ENCODE data around the gene DAPK2.

DNA sequence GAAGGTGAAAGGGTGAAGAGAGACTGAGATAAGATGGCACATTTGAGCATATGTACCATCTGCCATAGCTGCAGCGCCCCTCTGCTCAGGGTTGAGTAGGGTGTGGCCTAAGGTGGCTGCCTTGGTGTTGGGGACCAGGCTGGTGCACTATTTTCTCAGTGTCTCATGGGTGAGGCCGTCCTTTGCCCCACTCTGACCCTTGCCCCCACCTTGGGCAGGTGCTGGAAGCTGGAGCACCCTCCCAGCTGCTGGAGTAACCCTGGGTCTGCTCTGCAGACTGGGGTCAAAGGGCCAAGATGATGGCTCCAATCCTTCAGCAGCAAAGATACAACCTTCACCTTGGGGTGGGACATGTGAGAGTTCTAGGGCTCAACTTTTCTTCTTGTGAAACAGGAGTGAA is 69.2 kb downstream of the DAPK2 start:
- TF ChIP-seq, protein P1, sequence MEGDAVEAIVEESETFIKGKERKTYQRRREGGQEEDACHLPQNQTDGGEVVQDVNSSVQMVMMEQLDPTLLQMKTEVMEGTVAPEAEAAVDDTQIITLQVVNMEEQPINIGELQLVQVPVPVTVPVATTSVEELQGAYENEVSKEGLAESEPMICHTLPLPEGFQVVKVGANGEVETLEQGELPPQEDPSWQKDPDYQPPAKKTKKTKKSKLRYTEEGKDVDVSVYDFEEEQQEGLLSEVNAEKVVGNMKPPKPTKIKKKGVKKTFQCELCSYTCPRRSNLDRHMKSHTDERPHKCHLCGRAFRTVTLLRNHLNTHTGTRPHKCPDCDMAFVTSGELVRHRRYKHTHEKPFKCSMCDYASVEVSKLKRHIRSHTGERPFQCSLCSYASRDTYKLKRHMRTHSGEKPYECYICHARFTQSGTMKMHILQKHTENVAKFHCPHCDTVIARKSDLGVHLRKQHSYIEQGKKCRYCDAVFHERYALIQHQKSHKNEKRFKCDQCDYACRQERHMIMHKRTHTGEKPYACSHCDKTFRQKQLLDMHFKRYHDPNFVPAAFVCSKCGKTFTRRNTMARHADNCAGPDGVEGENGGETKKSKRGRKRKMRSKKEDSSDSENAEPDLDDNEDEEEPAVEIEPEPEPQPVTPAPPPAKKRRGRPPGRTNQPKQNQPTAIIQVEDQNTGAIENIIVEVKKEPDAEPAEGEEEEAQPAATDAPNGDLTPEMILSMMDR (IDR thresholded peaks at IDR 0.05; ENCODE audit: insufficient read depth, low read depth, low read length), result no peak
- no peak for TF ChIP-seq EZH2 (IDR thresholded peaks at IDR 0.05; ENCODE audit: insufficient read depth, low read length)
